ENCODE results near the gene TOR1AIP2. TPM values are rescaled to one million over a fixed set of nuclear protein-coding genes. Genes with fewer than 3 reads are reported as not detected.

Gene TOR1AIP2
- total RNA-seq, 2 donors from 2014 or later, result 70.9 to 78.3 TPM

DNA sequence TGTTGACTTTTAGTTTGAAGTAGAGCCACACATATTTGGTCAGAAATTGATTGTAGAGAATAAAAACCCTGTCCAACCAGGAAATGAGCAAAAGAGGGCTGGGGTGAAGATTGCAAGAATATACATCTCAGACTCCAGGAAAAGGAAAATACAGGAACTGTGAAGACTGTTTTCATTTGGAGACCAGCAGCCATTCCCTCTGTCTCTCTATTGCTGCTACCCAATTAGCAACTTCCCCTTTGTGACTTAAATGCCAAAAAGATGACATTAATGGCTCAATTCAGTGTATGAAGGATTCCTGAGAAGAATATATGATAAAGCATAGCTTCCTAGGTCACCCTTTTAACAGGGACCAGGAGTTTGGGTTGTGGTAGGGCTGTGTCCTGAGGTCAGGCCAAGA, 45.4 kb upstream of the TOR1AIP2 start:
- Histone ChIP-seq H3K36me3 (ENCODE audit: control insufficient read depth, insufficient read depth, low read length) (peaks cover 20% of the 10 kb centered on the region), H3K27ac (ENCODE audit: low read depth, low read length) (no peak overlapping the region), H3K9ac (ENCODE audit: extremely low read depth, low read length, poor library complexity, severe bottlenecking) (no peak overlapping the region), H3K4me1 (ENCODE audit: control insufficient read depth, insufficient read depth, low read length) (peaks cover 5% of the 10 kb centered on the region), H3K4me3 (ENCODE audit: low read length) (no peak overlapping the region), H3K27me3 (ENCODE audit: control insufficient read depth, insufficient read depth, low read length, poor library complexity, severe bottlenecking) (no peaks in the 10 kb centered on the region), H3K9me3 (ENCODE audit: control insufficient read depth, low read length) (no peaks in the 10 kb centered on the region)
- TF ChIP-seq, protein P1, sequence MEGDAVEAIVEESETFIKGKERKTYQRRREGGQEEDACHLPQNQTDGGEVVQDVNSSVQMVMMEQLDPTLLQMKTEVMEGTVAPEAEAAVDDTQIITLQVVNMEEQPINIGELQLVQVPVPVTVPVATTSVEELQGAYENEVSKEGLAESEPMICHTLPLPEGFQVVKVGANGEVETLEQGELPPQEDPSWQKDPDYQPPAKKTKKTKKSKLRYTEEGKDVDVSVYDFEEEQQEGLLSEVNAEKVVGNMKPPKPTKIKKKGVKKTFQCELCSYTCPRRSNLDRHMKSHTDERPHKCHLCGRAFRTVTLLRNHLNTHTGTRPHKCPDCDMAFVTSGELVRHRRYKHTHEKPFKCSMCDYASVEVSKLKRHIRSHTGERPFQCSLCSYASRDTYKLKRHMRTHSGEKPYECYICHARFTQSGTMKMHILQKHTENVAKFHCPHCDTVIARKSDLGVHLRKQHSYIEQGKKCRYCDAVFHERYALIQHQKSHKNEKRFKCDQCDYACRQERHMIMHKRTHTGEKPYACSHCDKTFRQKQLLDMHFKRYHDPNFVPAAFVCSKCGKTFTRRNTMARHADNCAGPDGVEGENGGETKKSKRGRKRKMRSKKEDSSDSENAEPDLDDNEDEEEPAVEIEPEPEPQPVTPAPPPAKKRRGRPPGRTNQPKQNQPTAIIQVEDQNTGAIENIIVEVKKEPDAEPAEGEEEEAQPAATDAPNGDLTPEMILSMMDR (conservative IDR thresholded peaks at IDR 0.05), result no peak
- Mint-ChIP-seq H3K27ac (no peak overlapping the region), H3K27me3 (ENCODE audit: insufficient read depth) (no peaks in the 10 kb centered on the region), H3K4me3 (no peak overlapping the region), H3K4me1 (peaks cover 22% of the 10 kb centered on the region), H3K9me3 (no peaks in the 10 kb centered on the region), H3K36me3 (ENCODE audit: low read depth) (peaks cover 19% of the 10 kb centered on the region)
- DNase-seq, result no peak

DNA sequence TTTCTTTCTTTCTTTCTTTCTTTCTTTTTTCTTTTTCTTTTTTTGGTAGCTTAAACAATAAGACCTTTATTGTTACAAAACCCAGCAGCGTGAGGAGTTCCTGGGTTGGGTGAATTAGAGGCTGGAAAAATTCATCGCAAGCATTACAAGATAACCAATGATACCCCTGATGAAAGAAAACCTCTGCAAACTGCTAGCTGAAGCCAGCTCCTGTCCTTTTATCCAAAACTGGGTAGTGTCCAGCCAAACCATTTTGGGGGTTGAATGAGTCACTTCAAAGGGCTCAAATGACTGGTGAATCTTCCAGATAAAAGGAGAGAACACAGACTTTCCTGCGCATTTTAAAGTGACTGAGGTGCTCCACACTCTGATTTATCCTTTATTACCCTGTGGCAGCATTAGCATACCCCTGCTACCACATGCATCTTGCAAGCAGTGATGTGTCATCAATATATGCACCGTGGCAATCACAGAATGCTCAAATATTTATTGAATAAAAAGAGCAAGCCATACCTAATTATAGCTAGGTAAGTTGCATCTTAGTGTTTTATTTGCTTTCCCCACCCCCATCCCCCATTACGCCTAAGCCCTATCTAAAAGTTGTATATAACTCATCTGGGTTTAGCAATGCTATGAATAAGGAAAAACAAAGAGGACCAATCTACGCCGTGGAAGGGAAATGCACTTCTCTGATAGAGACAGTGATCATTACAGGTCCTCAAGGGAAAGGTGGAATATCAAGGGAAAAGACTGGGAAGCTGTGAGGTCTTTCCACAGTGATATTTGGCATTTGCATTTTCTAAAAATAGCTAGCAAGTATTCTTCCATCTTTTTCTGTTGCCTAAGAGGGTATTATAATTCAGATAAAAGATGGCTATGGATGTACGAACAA, 44.6 kb upstream of the TOR1AIP2 start:
- no peaks in the 10 kb centered on the region for H3K9me3 ChIP-seq (ENCODE audit: control insufficient read depth, low read length)
- H3K27me3 Mint-ChIP-seq (ENCODE audit: insufficient read depth), result no peaks in the 10 kb centered on the region
- peak overlapping the region; percentile 36 for H3K27ac Mint-ChIP-seq

DNA sequence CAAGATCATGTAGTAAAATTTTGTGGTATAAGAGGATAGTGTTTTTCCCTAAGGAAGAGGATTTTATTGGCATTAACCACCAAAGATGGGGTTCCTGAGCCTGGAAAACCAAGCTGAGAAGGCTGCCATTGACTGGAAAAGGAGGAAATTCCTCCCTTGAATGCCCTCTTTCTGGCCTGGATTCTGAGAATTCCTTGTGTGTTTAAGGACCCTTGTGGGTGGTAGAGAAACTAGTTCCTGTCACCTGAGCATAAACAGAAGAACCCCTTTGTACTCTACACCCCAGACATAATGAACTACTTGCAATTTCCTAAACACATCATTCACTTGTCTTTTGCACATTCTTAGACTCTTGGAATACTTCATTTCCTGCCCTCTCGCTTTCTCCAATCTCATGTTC, 43.9 kb upstream of the TOR1AIP2 start:
- no peaks in the 10 kb centered on the region for H3K9me3 Mint-ChIP-seq

More for the DNA sequence above, 44.6 kb upstream of the TOR1AIP2 start:
- Mint-ChIP-seq H3K36me3 (ENCODE audit: low read depth) (peaks cover 27% of the 10 kb centered on the region), H3K9me3 (no peaks in the 10 kb centered on the region), H3K4me3 (no peak overlapping the region), H3K4me1 (peaks cover 22% of the 10 kb centered on the region)
- no peak overlapping the region for H3K4me3 ChIP-seq (ENCODE audit: low read length)
- peaks cover 28% of the 10 kb centered on the region for H3K36me3 ChIP-seq (ENCODE audit: control insufficient read depth, insufficient read depth, low read length)
- peak overlapping the region; percentile 43 for H3K27ac ChIP-seq (ENCODE audit: low read depth, low read length)
- peaks cover 5% of the 10 kb centered on the region for H3K4me1 ChIP-seq (ENCODE audit: control insufficient read depth, insufficient read depth, low read length)
- no peak for DNase-seq
- H3K9ac ChIP-seq (ENCODE audit: extremely low read depth, low read length, poor library complexity, severe bottlenecking), result no peak overlapping the region
- no peaks in the 10 kb centered on the region for H3K27me3 ChIP-seq (ENCODE audit: control insufficient read depth, insufficient read depth, low read length, poor library complexity, severe bottlenecking)
- 87 to 96% methylated on average over 4 to 7 of the region's 8 CpGs for WGBS, 2 experiments (ENCODE audit: insufficient coverage in 1 of 2, insufficient read length in 1 of 2)
- TF ChIP-seq, protein P1 (conservative IDR thresholded peaks at IDR 0.05), result no peak

More for the DNA sequence above, 43.9 kb upstream of the TOR1AIP2 start:
- Mint-ChIP-seq H3K36me3 (ENCODE audit: low read depth) (peaks cover 28% of the 10 kb centered on the region), H3K4me3 (no peak overlapping the region), H3K4me1 (peaks cover 22% of the 10 kb centered on the region), H3K27me3 (ENCODE audit: insufficient read depth) (no peaks in the 10 kb centered on the region), H3K27ac (peak overlapping the region; percentile 36)
- H3K4me3 ChIP-seq (ENCODE audit: low read length), result no peak overlapping the region
- peak overlapping the region; percentile 43 for H3K27ac ChIP-seq (ENCODE audit: low read depth, low read length)
- H3K27me3 ChIP-seq (ENCODE audit: control insufficient read depth, insufficient read depth, low read length, poor library complexity, severe bottlenecking), result no peaks in the 10 kb centered on the region
- peaks cover 5% of the 10 kb centered on the region for H3K4me1 ChIP-seq (ENCODE audit: control insufficient read depth, insufficient read depth, low read length)
- H3K9me3 ChIP-seq (ENCODE audit: control insufficient read depth, low read length), result no peaks in the 10 kb centered on the region
- no peak for DNase-seq
- peaks cover 32% of the 10 kb centered on the region for H3K36me3 ChIP-seq (ENCODE audit: control insufficient read depth, insufficient read depth, low read length)
- WGBS, 2 experiments (ENCODE audit: insufficient coverage in 1 of 2, insufficient read length in 1 of 2), result 86 to 93% methylated on average over 1 of the region's 1 CpG
- no peak overlapping the region for H3K9ac ChIP-seq (ENCODE audit: extremely low read depth, low read length, poor library complexity, severe bottlenecking)
- TF ChIP-seq, protein P1 (conservative IDR thresholded peaks at IDR 0.05), result no peak
